Colonic mucosa (tissue), 4 donors: ENCODE measurements around the gene CFAP61. TPM values are rescaled to one million over a fixed set of nuclear protein-coding genes. Genes with fewer than 3 reads are reported as not detected.

ENCODE experiments used
- DNase-seq: peaks from one replicate; pipeline ENCODE4 v3.0.0-alpha.2; 2020
- H3K27ac ChIP-seq: fragments of 200-600 bp; one replicate; pipeline ENCODE4 v1.8.0; 2021
- H3K27me3 ChIP-seq: fragments of 200-600 bp; one replicate; pipeline ENCODE4 v1.8.0; 2021
- H3K36me3 ChIP-seq: fragments of 200-600 bp; one replicate; pipeline ENCODE4 v1.8.0; 2021
- H3K4me1 ChIP-seq: fragments of 200-600 bp; one replicate; pipeline ENCODE4 v1.8.0; 2021; ENCODE audit warnings: mild to moderate bottlenecking
- H3K4me3 ChIP-seq: fragments of 200-600 bp; one replicate; pipeline ENCODE4 v1.8.0; 2021
- H3K9ac ChIP-seq, 2 donors: one replicate each; pipeline ENCODE4 v1.7.0; 2013; ENCODE audit warnings: control low read depth in 2 of 2, low read depth in 2 of 2, low read length in 2 of 2
- H3K9me3 ChIP-seq: fragments of 200-600 bp; one replicate; pipeline ENCODE4 v1.8.0; 2021
- CTCF ChIP-seq: fragments of 200-600 bp; IDR thresholded peaks from one replicate; pipeline ENCODE4 v1.8.0; 2022; ENCODE audit warnings: antibody characterized with exemption, mild to moderate bottlenecking
- intact Hi-C: fragments of 100-400 bp; cut with DNase I; formaldehyde crosslinking; loops from one replicate; pipeline ENCODE4 v1.14.1; 2022
- total RNA-seq, 2 donors: library from RNA; stranded (reverse); fragmentation: NEBNext Ultra II Directional in 1 of 2; extraction: Animal tissue kit (Norgen Biotek cat#: 25700) in 1 of 2; gene quantifications; one replicate each; pipeline ENCODE4 v1.2.1, GENCODE V29; 2021
- donor health status: healthy.
- donor health status: DM: no; HTN: no; CAD: no.
- donor health status: DM: no; HTN: no; CAD: no.

The CFAP61 gene
- total RNA-seq, 2 donors from 2014 or later, result 0.32 TPM; not detected in 1

- TF ChIP-seq CTCF, result no peak
- Histone ChIP-seq H3K4me1 (no peaks in the 10 kb centered on the region), H3K4me3 (no peak overlapping the region), H3K36me3 (no peaks in the 10 kb centered on the region), H3K9me3 (no peaks in the 10 kb centered on the region), H3K9ac (no peak overlapping the region), H3K27me3 (no peaks in the 10 kb centered on the region), H3K27ac (no peak overlapping the region)
- intact Hi-C loops, result no loop called here
- DNase-seq, result no peak
Measured at GRCh38 chr20:20265210-20265609, 212.9 kb downstream of the CFAP61 start.

- no peak overlapping the region for H3K27ac ChIP-seq
- no peaks in the 10 kb centered on the region for H3K36me3 ChIP-seq
- H3K4me1 ChIP-seq, result no peaks in the 10 kb centered on the region
- no peak for DNase-seq
- TF ChIP-seq CTCF, result no peak
- H3K27me3 ChIP-seq, result no peaks in the 10 kb centered on the region
- intact Hi-C loops, result no loop called here
- H3K9ac ChIP-seq, result no peak overlapping the region
- H3K4me3 ChIP-seq, result no peak overlapping the region
- no peaks in the 10 kb centered on the region for H3K9me3 ChIP-seq
Measured at GRCh38 chr20:20266552-20266951, 214.2 kb downstream of the CFAP61 start.

GRCh38 chr20:20267685-20268370, 215.5 kb downstream of the CFAP61 start:
- no peak overlapping the region for H3K9ac ChIP-seq
- no peak overlapping the region for H3K4me3 ChIP-seq
- no peak overlapping the region for H3K27ac ChIP-seq
- no peaks in the 10 kb centered on the region for H3K4me1 ChIP-seq
- no peaks in the 10 kb centered on the region for H3K27me3 ChIP-seq
- H3K9me3 ChIP-seq, result no peaks in the 10 kb centered on the region
- intact Hi-C loops, result no loop called here
- no peak for DNase-seq
- H3K36me3 ChIP-seq, result no peaks in the 10 kb centered on the region
- no peak for TF ChIP-seq CTCF

GRCh38 chr20:20271271-20271670, 218.9 kb downstream of the CFAP61 start:
- Histone ChIP-seq H3K27me3 (no peaks in the 10 kb centered on the region), H3K4me1 (no peaks in the 10 kb centered on the region), H3K27ac (no peak overlapping the region), H3K36me3 (no peaks in the 10 kb centered on the region), H3K4me3 (no peak overlapping the region), H3K9me3 (no peaks in the 10 kb centered on the region), H3K9ac (no peak overlapping the region)
- intact Hi-C loops, result no loop called here
- TF ChIP-seq CTCF, result no peak
- DNase-seq, result no peak

- TF ChIP-seq CTCF, result no peak
- no peak overlapping the region for H3K27ac ChIP-seq
- H3K27me3 ChIP-seq, result no peaks in the 10 kb centered on the region
- no peaks in the 10 kb centered on the region for H3K36me3 ChIP-seq
- intact Hi-C loops, result no loop called here
- no peak overlapping the region for H3K4me3 ChIP-seq
- no peaks in the 10 kb centered on the region for H3K4me1 ChIP-seq
- no peaks in the 10 kb centered on the region for H3K9me3 ChIP-seq
- no peak for DNase-seq
- no peak overlapping the region for H3K9ac ChIP-seq
Measured at GRCh38 chr20:20272686-20273085, 220.4 kb downstream of the CFAP61 start.
